Adrenal gland (tissue), 12 donors: Measurements from ENCODE around the gene C1orf174. TPM values are rescaled to one million over a fixed set of nuclear protein-coding genes. Genes with fewer than 3 reads are reported as not detected.

Experiments
- DNase-seq, 7 donors: peaks; one replicate each; pipeline ENCODE4 v3.0.0-alpha.2; 2019 to 2020
- H3K27ac ChIP-seq, 5 donors: fragments of 200-600 bp; sonication (generic) in 4 of 5; 1 replicate in 3 of 5; 2 replicates in 2 of 5; pipeline versions ENCODE4 v1.5.1 to v1.8.0; 2016 to 2020; ENCODE audit warnings: mild to moderate bottlenecking in 1 of 5
- H3K27me3 ChIP-seq: fragments of 200-600 bp; 2 replicates; pipeline ENCODE4 v1.8.0; 2021
- H3K36me3 ChIP-seq, 2 donors: fragments of 200-600 bp; replicated peaks in 1 of 2; 1 replicate in 1 of 2; 2 replicates in 1 of 2; pipeline versions ENCODE4 v1.5.1 to v1.8.0; 2018 to 2022
- H3K4me1 ChIP-seq, 2 donors: fragments of 200-600 bp; replicated peaks in 1 of 2; 1 replicate in 1 of 2; 2 replicates in 1 of 2; pipeline versions ENCODE4 v1.5.1 to v1.8.0; 2018 to 2021
- H3K4me3 ChIP-seq, 4 donors: fragments of 200-600 bp; sonication (generic) in 3 of 4; one replicate each; pipeline ENCODE4 v1.5.1; 2016 to 2018
- H3K9me3 ChIP-seq, 3 donors: fragments of 200-600 bp; sonication (generic) in 1 of 3; replicated peaks in 1 of 3; 1 replicate in 2 of 3; 2 replicates in 1 of 3; pipeline versions ENCODE4 v1.5.1 to v1.8.0; 2016 to 2021
- CTCF ChIP-seq, 6 experiments: fragments of 450-650 bp in 4 of 6; fragments of 200-600 bp in 2 of 6; sonication (generic) in 1 of 6; IDR thresholded peaks; 1 replicate in 5 of 6; 2 replicates in 1 of 6; pipeline versions ENCODE4 v1.5.1 to v1.8.0; 2016 to 2021; ENCODE audit warnings: antibody characterized with exemption in 6 of 6, mild to moderate bottlenecking in 2 of 6, moderate library complexity in 1 of 6
- POLR2A ChIP-seq, 2 donors: fragments of 450-650 bp; IDR thresholded peaks; one replicate each; pipeline ENCODE4 v1.6.1; 2017; ENCODE audit warnings: antibody characterized with exemption in 2 of 2, mild to moderate bottlenecking in 2 of 2, moderate library complexity in 1 of 2
- WGBS, 4 donors: extraction: QIAGEN DNeasy Blood & Tissue Kit in 2 of 4; methylation state at CpG; one replicate each; pipeline versions ENCODE4 v1.1.5 to v1.1.7; 2013 to 2017; 5-methylcytosine and 5-hydroxymethylcytosine counted together
- intact Hi-C, 2 donors: fragments of 100-400 bp; cut with DNase I; formaldehyde crosslinking; loops; one replicate each; pipeline versions ENCODE4 v1.14.1 to v1.15.0; 2022 to 2023
- polyA plus RNA-seq, 3 donors: library from polyadenylated mRNA; stranded (reverse); fragments of 200-250 nt in 2 of 3; fragments of 350-450 nt in 1 of 3; fragmentation: Illumina TruSeq in 1 of 3; extraction: RNeasy Lipid Tissue Mini Kit (QIAGEN cat#74804) in 1 of 3; gene quantifications; one replicate each; pipeline ENCODE4 v1.2.3, GENCODE V29; 2013 to 2014
- total RNA-seq, 9 donors: library from RNA; depleted of rRNA in 4 of 9; stranded (reverse); fragments of >200 nt in 4 of 9; fragments of 120-200 nt in 1 of 9; fragmentation: NEBNext Ultra II Directional in 1 of 9; extraction: Animal tissue kit (Norgen Biotek cat#: 25700) in 1 of 9; gene quantifications; one replicate each; pipeline versions ENCODE4 v1.1.0 to v1.2.4, GENCODE V29; 2013 to 2023
- donor health status: healthy with polysubstance abuse.
- donor health status: Bipolar disorder and iron deficiency.
- donor health status: DM: yes; HTN: yes; CAD: no.
- donor health status: DM: no; HTN: no; CAD: no.
- donor health status: DM: no; HTN: no; CAD: no.
- donor health status: DM: yes; HTN: yes; CAD: no.

C1orf174 gene
- total and polyA plus RNA-seq, 12 donors: 11.5 to 28.0 (median 19.0) TPM

- TF ChIP-seq CTCF (IDR thresholded peaks at IDR 0.05): no peak
- no peaks in the 10 kb centered on the region for H3K9me3 ChIP-seq
- 87 to 95% (median 92%) methylated on average over 4 of the region's 4 CpGs for whole genome bisulfite sequencing, 4 donors
- no peak overlapping the region for H3K27ac ChIP-seq
- no peak overlapping the region for H3K4me3 ChIP-seq
- H3K4me1 ChIP-seq: peaks cover 0 to under 1% of the 10 kb centered on the region in 2 donors
- intact Hi-C loops: no loop called here
- H3K36me3 ChIP-seq: no peaks in the 10 kb centered on the region
- no peak for DNase-seq
- no peaks in the 10 kb centered on the region for H3K27me3 ChIP-seq
Measured at GRCh38 chr1:3904843-3905185, 4.7 kb upstream of the C1orf174 start.

DNA sequence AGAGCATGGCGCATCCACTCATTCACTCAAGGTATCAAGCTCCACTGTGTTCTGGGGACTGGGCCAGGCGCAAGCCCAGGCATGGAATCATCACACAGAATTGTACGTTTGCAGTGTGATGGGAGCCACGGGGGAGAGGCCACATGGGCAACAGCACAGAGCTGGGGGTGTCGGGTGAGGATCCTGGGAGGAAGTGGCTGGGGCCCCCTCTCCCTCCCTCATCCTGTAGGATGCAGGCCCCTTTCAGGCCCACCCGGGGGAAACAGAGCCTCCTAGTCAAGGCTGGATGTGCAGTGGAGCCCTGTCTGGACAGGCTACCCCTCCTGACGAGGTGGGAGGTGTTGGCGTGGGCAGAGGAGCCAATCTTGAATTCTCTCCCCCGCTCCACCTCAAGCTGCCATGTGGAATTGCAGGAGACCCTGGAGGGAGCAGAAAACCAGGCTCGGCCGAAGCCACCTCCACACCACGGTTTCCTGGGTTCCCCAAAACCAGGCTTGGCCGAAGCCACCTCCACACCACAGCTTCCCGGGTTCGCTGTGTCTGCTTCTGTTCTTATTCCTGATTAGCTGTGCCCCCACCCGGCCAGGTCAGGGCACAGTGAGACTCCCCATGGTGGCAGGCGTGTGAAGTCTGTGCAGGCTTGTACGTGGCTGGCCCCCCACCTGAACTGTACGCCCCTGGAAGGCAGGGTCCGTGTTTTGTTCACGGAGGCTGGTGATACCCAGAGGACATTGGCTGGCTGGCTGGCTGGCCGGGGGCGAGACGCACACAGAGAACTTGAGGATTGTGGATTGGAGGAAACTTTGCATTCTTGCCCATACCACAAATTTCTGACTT is 4.2 kb upstream of the C1orf174 start:
- Histone ChIP-seq H3K4me3 (no peak overlapping the region), H3K27ac (no peak overlapping the region), H3K9me3 (no peaks in the 10 kb centered on the region), H3K27me3 (no peaks in the 10 kb centered on the region), H3K36me3 (no peaks in the 10 kb centered on the region), H3K4me1 (peaks cover 2 to 6% of the 10 kb centered on the region in 2 donors)
- intact Hi-C loops: no loop called here
- no peak for DNase-seq
- 78 to 87% (median 83%) methylated on average over 11 to 24 of the region's 24 CpGs for WGBS, 4 donors
- no peak for TF ChIP-seq POLR2A (IDR thresholded peaks at IDR 0.05)
- no peak for TF ChIP-seq CTCF (IDR thresholded peaks at IDR 0.05)

DNA sequence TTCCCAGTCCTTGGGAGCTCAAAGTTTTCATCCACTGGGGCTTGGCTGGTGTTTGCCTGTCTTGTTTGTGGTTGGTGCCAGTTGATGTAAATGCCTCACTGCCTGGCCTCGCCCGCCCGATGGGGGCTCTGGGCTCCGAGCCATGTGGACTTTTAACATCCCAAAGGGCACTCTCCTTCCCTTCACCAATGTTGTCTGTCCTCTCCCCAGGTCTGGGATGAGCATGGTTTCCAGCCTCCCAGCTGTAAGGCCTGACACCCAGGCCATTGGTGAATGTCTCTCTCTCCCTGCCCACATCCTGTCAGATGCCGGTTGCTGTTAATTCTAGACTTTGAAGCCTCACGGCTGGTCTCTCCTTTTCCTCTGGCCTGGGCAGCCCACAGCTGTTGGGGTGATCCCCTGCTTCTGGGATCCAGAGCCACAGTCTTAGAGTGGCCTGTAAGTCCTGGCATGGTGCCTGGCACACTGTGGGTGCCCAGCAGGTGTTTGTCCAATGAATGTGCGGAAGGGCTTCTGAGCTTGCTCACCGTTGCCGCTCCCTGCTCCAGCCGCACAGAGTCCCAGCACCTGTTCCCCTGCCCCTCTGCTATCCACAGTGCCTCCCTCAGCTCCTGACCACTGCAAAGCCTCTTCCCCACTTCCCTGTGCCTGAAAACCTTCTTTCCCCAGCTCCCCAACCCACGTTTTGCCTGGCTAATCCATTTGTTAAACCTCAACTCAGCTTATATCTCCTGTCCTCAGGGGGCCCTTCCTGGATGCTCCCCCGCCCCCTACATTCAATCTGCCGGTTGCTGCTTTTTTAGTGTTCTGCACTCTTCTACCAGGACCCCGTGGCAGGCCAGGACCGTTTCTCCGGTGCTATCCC is 3.3 kb upstream of the C1orf174 start:
- Histone ChIP-seq H3K4me1 (peaks cover 6 to 11% of the 10 kb centered on the region in 2 donors), H3K27me3 (no peaks in the 10 kb centered on the region), H3K36me3 (no peaks in the 10 kb centered on the region), H3K9me3 (no peaks in the 10 kb centered on the region), H3K27ac (no peak overlapping the region), H3K4me3 (no peak overlapping the region)
- 80 to 88% (median 83%) methylated on average over 15 to 16 of the region's 16 CpGs for WGBS, 4 donors
- intact Hi-C loops: no loop called here
- TF ChIP-seq POLR2A (IDR thresholded peaks at IDR 0.05) (no peak), CTCF (IDR thresholded peaks at IDR 0.05) (no peak)
- no peak for DNase-seq

DNA sequence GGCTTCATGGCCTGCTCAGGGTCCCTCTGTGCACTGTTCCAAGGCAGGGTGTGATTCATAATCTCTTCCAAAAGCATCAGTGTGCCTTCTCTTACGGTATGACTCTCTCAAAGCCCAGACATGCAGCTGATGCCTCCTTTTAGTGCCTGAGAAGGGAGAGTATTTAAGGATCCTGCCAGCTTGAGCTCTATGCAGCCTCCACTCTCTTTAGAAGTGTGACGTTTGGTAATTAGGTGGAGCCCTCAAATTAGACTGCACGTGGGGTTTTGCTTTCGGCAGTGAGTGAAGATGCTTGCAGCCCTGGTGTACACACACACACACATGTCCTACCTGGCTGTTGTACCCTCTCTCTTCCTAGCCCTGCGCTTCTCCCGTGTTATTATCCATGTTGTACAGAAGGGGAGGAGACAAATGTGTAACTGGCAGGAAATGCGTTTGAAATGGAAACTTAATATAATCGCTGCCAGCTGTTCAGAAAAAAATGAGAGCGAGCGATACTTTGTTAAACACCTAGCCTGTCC is 2.6 kb upstream of the C1orf174 start:
- 84 to 93% (median 87%) methylated on average over 10 of the region's 10 CpGs for WGBS, 4 donors
- intact Hi-C loops: no loop called here
- TF ChIP-seq CTCF (IDR thresholded peaks at IDR 0.05): no peak
- no peak for TF ChIP-seq POLR2A (IDR thresholded peaks at IDR 0.05)
- Histone ChIP-seq H3K27ac (no peak overlapping the region), H3K4me3 (no peak overlapping the region), H3K4me1 (peaks cover 6 to 11% of the 10 kb centered on the region in 2 donors), H3K36me3 (no peaks in the 10 kb centered on the region), H3K9me3 (peaks cover 0 to 6% (median 0%) of the 10 kb centered on the region in 3 donors), H3K27me3 (no peaks in the 10 kb centered on the region)
- DNase-seq: no peak
